ENCODE measurements around the gene AUTS2.

Gene AUTS2

GRCh38 chr7:70479153-70480021 is 881.1 kb downstream of the AUTS2 start:
- no peak for DNase-seq

- no peak for DNase-seq
Observed at GRCh38 chr7:70480927-70481569, 882.8 kb downstream of the AUTS2 start.

GRCh38 chr7:70481570-70482123 is 883.4 kb downstream of the AUTS2 start:
- DNase-seq: no peak

GRCh38 chr7:70484255-70484654 is 886.0 kb downstream of the AUTS2 start:
- no peak for DNase-seq

GRCh38 chr7:70486977-70487376 is 888.7 kb downstream of the AUTS2 start:
- DNase-seq: peak in 1 of 58 donors; percentile 26

- DNase-seq: peak in 1 of 58 donors; percentile 37
Observed at GRCh38 chr7:70487428-70487827, 889.2 kb downstream of the AUTS2 start.

- no peak for DNase-seq
Observed at GRCh38 chr7:70487886-70488285, 889.6 kb downstream of the AUTS2 start.

- DNase-seq: no peak
Observed at GRCh38 chr7:70489813-70490212, 891.5 kb downstream of the AUTS2 start.

GRCh38 chr7:70492625-70493024 is 894.4 kb downstream of the AUTS2 start:
- DNase-seq: no peak

GRCh38 chr7:70494225-70495032 is 896.2 kb downstream of the AUTS2 start:
- no peak for DNase-seq

GRCh38 chr7:70495033-70495376 is 896.7 kb downstream of the AUTS2 start:
- DNase-seq: no peak

GRCh38 chr7:70497793-70498192 is 899.5 kb downstream of the AUTS2 start:
- DNase-seq: no peak

GRCh38 chr7:70498232-70498992 is 900.1 kb downstream of the AUTS2 start:
- peak in 13 of 58 donors; percentile 2 to 60 (median 13) for DNase-seq

GRCh38 chr7:70500261-70500660 is 902.0 kb downstream of the AUTS2 start:
- no peak for DNase-seq

- no peak for DNase-seq
Observed at GRCh38 chr7:70502117-70502863, 904.0 kb downstream of the AUTS2 start.

- no peak for DNase-seq
Observed at GRCh38 chr7:70504254-70504653, 906.0 kb downstream of the AUTS2 start.

GRCh38 chr7:70505468-70505867 is 907.2 kb downstream of the AUTS2 start:
- no peak for DNase-seq

GRCh38 chr7:70505886-70506285 is 907.6 kb downstream of the AUTS2 start:
- no peak for DNase-seq

GRCh38 chr7:70506434-70506833 is 908.2 kb downstream of the AUTS2 start:
- no peak for DNase-seq

- no peak for DNase-seq
Observed at GRCh38 chr7:70512144-70512543, 913.9 kb downstream of the AUTS2 start.

Measured in anterior cingulate cortex (tissue), 58 donors.